ENCODE measurements around the gene SPAG9.

The SPAG9 gene

DNA sequence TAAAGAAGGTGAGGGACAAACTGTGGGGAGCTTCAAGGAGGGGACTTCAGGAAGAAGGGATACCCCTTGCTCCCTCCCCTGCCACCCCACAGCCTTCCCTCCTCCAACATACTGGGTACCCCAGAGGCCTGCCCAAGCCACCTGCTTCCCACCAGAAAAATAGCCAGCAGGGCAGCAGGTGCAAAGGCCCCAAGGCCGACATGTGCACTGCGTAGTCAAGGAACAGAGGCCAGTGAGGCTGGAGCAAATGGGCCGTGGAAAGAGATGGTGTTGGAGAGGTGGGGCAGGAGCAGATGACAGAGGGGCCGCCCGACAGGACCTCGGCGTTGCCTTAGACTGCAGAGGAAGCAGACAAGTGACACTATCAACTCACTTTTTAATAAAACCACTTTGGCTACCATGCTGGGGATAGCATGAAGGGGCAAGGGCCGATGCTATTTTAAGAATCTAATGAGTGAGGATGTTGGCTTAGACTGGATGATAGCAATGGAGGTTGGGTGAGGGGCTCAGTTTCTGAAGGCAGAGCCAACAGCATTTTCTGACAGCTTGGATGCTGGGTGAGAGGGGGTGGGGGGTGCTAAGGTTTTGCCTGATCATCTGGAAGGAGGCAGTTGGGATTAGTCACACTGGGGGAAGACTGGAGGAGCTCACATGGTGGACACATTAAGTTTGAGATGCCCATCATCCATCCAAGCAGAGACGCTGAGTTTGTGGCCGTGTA lies 181.7 kb downstream of the SPAG9 start:
- no peak for DNase-seq (ENCODE audit: low spot score)

DNA sequence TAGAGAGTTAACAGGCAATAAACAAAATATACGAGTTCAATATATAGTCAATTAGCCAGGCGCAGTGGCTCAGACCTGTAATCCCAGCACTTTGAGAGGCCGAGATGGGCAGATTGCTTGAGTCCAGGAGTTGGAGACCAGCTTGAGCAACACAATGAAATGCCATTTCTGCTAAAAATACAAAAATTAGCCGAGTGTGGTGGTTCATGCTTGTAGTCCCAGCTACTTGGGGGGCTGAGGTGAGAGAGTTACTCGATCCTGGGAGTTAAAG lies 184.7 kb downstream of the SPAG9 start:
- no peak for DNase-seq (ENCODE audit: low spot score)

DNA sequence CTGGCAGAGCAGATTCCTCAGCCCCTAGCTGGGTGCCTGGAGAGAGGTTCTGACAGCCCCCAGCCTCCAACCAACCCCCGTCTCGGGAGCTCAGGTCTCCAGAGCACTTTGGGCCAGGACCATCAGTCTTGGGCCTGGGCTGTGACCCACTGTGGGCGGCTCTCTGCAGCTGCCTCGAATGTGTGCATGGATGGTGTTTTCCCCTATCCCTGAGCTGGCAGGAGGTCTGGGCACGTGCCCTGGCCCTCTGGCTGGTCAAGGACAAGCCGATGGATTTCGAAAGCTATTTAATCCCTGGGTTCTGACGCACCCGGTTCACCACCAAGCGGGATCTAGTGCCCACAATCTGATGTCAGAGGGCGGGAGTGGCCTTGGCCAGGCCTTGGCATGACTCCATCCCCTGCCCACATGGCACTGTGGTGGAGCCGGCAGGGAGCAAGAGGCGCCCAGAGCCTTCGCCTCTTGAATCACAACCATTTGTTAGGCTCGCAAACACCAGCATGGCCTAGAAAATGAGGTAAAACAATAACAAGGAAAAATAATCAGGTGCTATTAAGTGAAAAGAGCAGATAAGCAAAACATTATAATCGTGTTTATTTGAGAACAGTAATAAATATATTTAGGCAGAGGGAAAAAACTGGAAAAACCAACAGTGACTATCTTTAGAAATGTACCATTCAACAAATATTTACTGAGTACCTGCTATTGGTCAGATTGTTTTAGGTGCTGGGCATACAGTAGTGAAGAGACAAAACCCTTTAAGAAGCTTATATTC lies 185.3 kb downstream of the SPAG9 start:
- no peak for DNase-seq (ENCODE audit: low spot score)

DNA sequence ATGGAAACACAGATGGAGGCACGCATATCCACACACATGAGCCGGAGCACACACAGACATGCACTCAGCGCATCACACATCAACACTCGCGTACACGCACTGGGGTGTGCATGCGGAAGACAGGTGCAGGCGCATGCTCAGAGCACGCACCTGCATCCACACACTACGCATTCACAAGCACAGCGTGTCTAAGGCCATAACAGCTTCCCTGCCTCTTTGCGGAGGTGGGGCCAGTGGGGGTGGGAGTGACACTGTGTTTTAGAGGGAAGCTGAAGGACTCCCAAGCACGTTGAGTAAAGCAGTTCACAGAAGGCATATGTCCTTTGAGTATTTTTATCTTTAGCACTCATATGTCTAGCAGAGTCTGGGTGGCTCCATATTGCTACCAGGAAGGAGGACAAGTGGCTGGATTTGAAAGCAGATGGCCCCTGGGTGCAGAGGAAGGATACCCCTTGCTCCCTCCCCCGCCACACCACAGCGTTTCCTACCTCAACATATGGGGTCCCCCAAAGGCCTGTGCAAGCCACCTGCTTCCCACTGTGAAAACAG lies 185.9 kb downstream of the SPAG9 start:
- DNase-seq (ENCODE audit: low spot score), result no peak

DNA sequence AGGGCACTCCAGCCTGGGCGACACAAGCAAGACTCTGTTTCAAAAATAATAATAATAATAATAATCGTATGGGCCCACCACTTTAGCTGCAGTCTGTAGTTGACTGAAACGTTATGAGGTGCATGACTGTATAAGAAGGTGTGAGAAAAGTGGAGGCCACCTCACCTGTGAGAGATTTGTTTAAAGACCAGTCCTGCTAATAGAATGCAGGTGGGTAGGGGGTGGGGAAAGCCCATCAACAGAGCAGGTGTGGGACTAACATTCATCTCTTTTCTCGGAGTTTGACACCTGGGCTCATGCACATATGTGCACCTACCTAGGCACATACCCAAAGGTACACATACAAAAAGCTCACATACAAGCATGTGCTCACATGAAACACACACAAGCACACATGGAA lies 186.5 kb downstream of the SPAG9 start:
- no peak for DNase-seq (ENCODE audit: low spot score)

DNA sequence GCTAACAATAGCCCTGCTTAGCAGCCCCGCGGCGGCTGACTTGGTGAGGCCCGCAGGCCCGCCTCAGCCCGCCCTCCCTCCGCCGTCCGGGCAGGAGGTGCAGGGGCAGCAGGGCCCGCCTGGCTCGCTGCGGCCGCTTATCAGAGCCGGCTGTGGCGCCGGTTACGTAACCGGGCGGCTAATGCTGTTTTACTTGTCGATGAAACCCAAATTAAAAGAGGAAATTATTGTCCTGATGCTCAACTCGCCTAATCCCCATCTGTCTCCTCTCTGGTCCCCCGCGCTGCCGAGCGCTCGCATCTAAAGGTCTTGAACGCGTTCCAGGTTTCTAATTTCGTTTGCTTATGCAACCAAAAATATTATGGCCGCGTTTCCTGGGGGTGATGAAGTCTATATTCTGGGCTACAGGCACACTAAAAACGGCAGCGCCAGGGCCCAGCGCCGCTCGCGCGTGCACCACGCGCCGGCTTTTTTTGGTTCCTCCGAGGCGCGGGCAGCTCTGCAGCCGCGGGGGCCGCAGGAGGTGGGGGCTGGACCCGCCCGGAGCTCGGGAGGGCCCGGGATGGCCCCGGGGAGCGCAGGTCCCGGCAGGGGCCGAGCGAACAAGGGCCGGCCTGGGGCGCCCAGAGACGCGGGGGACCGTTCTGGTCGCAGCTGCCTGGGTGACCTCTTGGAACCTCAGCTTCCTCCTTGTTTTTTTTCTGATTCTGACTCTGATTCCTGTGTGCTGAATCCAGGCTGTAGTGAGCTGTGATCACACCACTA lies 189.3 kb downstream of the SPAG9 start:
- peak; percentile 85 for DNase-seq (ENCODE audit: low spot score)

DNA sequence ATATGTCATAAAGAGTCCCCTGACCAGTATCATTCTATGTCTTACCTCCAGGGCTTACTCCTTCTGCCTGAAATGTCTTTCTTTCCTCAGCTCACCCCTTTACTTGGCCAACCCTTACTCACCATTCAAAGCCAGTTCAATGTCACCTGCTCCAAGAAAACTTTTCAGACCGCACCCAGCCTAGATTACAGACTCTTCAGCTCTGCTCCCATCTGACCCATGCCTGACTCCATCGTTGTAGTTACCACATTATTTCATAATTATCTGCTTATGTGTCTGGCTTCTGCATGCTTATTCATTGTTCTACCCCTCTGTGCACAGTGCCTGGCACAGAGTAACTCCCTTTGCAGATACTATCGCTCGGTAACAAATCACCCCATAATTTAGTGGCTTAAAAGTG lies 192.0 kb downstream of the SPAG9 start:
- DNase-seq (ENCODE audit: low spot score), result no peak

DNA sequence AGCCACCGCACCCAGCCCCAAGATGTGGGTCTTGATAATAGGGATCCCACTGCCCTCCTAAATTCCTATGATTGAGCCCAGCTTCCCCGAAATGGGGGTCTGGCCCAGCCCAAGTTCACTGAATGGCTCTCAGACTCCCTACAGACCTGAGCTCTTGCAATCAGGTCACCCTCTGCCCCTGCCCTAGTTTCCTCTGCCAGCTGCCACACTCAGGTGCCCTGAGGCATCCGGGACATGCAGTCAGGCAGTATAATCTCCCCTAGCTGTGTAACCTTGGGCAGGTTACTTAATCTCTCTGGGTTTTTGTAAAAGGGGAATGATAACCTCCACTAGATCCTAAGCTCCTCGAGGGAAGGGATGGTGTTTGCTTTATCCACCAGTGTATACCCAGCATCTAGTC lies 193.4 kb downstream of the SPAG9 start:
- no peak for DNase-seq (ENCODE audit: low spot score)

DNA sequence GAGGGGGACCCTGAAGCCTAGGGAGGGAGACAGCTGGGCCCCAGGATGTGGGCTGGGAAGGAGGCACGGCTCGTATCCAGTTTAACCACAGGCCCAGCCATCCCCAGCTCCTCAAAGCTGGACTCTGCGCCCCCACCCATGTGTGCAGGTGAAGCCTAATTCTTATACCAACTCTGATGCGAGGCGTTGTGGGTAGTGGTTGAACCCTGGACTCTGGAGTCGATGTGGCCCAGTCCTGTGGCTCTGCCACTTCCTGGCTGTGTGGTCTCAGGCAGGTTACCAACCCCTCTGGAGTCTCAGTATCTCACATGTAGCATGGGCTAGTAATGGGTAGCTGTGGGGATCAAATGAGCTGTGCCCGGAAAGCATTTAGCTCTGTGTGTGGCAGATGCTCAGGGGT lies 194.1 kb downstream of the SPAG9 start:
- no peak for DNase-seq (ENCODE audit: low spot score)

DNA sequence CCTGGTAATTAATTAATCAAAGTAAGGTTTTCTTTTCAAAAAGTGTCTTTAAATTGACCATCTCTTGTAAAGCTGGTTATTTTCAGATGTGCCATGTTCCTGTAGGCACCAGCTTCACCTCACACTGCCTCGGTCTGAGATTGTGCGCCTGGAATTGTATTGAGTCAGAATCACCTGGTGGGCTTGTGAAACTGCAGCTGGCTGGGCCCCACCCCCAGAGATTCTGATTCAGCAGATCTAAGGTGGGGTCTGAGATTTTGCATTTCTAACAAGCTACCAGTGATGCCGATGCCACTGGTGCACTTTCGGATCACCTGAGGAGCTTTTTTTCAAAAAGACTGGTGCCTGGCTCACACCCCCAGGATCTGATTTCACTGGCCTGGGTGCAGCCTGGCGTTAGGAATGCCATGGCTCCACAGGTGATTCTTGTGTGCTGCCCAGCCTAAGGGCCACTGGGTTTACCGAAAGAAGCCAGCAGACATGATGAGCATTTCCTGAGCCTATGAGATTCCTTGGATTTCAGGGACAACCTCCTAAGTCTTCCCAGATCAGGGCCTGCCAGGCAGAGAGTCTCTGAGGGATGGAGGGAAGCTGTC lies 195.3 kb downstream of the SPAG9 start:
- DNase-seq (ENCODE audit: low spot score), result no peak

DNA sequence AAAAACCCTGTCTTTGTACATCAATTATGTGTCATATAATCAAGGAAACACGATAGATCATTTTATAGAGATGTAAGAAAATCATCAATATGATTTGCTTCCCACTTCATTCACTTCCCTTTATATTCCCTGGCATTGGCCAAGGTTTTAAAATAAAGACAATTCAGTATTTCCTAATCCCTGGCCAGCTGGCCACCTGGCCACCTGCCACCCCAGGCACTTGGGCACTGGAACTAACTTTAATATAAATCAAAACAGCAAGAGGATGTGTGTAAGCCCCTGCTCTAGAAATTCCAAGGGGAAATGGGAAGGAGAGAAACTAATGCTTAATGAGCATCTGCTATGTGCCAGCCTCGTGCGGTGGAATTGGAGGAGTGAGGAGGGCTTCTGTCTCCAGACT lies 195.9 kb downstream of the SPAG9 start:
- DNase-seq (ENCODE audit: low spot score), result no peak

DNA sequence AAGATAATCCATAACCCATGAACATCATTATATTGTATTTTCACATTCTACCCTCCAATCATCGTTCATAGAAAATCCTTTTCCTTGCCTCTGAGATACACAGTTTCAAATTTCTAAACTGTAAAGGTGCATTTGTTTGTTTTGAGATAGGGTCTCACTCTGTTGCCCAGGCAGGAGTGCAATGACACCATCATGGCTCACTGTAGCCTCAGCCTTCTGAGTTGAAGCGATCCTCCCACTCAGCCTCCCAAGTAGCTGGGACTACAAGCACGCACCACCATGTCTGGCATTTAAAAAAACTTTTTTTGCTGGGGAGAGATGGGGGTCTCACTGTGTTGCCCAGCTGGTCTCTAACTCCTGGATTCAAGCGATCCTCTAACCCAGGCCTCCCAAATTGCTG lies 196.4 kb downstream of the SPAG9 start:
- no peak for DNase-seq (ENCODE audit: low spot score)

DNA sequence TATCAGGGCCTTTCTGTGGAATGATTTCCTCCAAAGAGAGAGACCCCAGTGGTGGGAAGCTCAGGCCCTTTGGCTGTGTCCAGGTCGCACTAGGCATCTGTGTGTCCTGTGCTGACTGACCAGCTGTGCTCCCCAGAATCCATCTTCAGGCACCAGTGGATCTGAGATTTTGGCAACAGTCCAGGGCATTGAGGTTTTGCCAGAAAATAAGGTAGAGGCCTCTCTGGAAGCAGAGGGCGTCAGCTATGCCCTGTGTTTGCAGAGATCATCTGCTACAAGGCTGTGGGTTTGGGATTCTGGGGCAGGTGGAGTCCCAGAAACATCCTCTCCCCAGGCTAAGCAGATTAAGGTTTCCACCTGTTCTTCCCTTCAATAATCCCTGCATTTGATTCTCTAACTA lies 197.1 kb downstream of the SPAG9 start:
- DNase-seq (ENCODE audit: low spot score), result no peak

DNA sequence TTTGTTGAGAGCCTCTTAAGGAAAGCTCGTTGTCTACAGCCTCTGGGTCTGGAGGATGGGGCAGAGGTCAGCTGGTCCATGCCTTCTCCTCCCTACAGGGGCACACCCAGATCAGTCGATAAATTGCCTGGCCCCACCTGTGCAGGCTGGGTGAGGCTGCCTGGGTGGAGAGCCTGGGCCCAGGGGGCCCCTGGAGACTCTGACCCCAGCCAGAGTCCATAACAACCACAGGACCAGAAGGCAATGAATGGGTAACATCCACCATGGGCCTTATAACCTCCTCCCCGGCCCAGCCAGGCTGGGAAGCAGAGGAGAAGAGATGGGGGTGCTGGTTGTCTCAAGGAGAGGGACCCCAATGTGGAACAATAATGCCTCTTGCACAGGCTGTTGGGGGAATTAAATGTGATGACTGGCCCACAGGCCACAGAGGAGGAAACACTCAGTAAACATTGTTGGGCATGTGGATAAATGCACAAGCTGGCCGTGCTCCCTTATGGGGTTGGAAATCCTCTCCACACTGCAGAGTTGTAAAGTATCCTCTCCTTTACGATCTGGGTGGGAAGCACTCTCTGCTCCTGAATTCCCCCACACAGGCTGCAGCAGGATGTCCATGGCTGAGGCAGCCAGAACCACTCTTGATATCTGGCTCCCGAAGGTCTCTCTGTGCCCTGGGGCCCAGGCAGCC lies 197.8 kb downstream of the SPAG9 start:
- no peak for DNase-seq (ENCODE audit: low spot score)

DNA sequence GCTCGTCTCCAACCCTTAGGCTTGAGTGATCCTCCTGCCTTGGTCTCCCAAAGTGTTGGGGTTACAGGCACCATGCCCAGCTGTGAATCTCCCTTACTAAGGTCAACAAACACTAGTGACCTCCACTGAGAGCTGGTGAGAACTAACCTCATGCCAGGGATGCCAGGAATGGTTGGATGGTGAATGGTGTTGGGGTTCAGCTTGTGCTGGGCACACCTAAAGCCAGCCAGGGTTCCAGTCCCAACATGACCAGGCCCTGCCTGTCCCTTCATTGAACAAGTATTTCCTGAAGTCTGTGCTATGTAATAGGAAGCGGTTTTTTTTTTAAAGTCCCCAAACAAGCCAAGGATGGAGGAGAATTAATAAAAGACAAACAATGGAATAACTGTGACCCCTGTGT lies 198.6 kb downstream of the SPAG9 start:
- no peak for DNase-seq (ENCODE audit: low spot score)

DNA sequence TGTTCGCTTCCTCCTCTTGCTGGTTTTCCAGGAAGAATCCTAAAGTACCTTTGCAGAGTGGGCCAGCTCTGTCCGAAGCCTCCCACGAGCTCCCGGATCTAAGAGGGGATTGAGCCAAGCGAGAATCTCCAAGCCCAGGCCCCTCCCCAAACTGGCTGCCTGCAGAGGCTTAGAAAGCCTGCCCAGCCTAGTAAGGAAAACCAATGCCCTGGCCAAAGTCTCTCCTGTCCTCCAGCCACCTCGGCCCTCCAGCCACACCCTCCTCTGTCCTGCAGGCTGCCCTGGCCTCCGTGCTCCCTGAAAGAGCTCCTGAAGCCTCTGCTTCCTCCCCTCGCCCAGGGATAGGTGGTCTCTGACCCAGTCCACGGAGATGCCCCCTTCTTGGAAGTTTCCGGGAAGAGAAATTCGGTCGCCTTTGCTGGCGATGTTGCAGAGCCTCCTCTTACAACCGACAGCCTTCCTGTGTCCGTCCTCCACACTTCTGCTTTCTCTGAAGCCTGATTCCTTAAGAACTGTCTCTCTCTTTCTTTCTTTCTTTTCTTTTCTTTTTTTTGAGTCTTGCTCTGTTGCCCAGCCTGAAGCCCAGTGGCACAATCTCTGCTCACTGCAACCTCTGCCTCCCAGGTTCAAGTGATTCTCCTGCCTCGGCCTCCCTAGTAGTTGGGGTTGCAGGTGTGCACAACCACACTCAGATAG lies 199.6 kb downstream of the SPAG9 start:
- DNase-seq (ENCODE audit: low spot score), result no peak

DNA sequence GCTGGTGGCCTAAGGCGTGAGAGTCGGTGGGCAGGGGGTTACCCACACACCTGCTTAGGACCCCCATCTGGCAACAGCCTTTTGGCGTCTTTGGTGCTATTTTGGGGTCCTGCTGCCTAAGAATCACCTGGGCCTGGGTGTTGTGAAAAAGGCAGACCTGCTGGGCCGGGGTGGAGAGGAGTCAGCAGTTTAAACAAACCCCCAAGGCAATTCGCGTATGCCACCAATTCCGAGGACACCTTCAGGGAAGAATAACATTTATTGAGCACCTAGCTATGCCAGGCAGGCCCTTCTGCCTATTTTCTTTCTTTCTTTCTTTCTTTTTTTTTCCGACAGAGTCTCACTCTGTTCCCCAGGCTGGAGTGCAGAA lies 200.6 kb downstream of the SPAG9 start:
- no peak for DNase-seq (ENCODE audit: low spot score)

DNA sequence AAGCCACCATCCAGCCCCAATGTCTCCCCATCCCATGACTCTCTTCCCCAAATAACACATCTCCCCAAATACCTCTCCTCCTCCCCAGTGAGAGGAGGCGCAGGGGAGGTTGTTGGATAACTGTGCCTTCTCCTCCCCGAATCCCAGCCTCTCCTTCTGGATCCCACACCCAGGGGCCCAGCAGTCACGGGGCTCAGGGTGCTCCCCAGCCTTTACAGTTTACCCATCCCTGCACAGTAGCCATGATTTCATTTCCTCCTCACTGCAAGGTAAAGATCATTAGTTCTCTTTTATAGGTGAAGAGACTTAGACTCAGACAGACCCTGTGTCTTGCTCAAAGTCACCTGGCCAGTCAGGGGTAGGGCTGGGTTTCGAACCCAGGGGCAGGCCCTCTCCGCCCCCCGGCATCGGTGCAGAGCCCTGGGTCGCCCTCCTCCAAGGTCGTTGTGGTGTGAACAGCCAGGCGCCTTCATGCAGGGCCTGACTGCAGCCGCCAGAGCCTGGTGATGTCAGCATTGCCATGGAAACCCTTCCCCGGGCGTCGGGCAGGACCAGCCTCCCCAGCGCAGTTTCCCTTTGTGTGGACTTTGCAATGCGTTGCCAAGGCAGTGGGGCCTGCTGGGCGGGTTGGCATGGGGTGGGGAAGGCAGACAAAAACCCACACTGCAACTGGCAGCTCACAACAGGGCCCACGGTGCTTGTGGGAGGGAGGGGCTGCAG lies 201.2 kb downstream of the SPAG9 start:
- peak; percentile 79 for DNase-seq (ENCODE audit: low spot score)

DNA sequence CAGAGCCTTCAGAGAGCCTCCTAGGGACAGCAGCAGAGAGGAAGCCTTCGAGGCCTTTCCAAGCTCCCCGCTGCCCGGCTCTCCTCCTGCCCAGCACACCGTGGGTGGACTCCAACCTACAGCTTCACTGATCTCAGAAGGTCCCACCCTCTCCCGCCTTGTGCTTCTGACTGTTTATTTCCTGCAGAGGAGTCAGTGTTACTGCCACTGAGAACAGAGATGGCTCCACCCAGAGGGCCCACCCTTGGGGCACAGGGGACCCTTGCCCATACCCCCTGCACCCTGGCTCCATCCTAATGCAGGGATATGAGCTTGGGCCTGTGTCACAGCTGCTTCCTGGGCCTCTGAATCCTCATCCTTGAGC lies 201.8 kb downstream of the SPAG9 start:
- DNase-seq (ENCODE audit: low spot score), result no peak

DNA sequence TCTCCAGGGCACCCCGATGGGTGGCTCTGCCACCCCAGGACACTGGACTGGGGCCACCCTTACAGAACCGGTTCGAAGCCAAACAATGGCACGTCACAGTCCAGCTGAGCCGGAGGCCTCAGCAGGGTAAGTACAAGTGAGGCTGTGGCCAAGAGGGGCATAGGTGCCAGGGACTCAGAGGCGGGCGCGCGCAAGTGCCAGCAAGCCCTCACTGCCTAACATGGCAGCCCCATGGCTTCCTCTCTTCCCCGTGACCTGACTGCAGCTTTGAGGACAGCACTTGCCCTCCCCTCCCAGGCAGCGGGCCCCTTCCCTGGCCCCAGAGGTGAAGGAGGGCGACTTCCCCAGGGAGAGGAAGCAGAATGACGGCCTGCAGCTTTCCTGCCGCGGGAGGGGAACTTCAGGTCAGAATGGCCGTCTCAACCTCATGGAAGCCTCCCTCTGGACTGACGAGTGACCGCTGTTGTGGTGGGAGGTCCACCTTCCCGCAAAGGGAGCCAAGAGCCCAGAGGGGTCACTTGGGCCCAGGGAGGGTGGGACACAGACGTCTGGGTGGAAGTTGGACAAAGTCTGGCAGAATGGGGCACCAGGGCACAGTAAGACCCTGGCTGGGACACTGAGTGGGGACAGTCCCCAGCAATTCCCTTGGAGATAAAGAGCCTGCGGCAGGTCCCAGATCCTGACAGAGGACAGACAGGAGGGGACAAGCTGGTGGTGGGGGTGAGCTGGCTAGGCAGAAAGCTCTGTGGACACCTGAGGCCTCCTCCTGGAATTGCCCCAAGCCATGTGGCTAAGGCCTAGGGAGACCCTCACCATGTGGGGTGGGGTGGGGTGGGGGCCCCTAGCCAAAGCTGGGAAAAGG lies 202.4 kb downstream of the SPAG9 start:
- DNase-seq (ENCODE audit: low spot score), result no peak
